IMR-90 (cell line): ENCODE data around the gene KCNQ1.

ENCODE experiments used
- CHD1 ChIP-seq: IDR thresholded peaks from 2 replicates; pipeline ENCODE4 v1.6.1; 2012; ENCODE audit warnings: low read depth, low read length, improper control_type of control experiment
- CTCF ChIP-seq: conservative IDR thresholded peaks from 2 replicates; pipeline ENCODE4 v1.5.1; 2012; ENCODE audit warnings: mild to moderate bottlenecking, low read depth, low read length, improper control_type of control experiment
- FOS ChIP-seq: fragments of 150-350 bp; IDR thresholded peaks from 2 replicates; pipeline ENCODE4 v1.6.1; 2016; ENCODE audit warnings: low read depth, low read length
- MAZ ChIP-seq: IDR thresholded peaks from 2 replicates; pipeline ENCODE4 v1.6.1; 2012; ENCODE audit warnings: low read depth, mild to moderate bottlenecking, low read length, improper control_type of control experiment, moderate library complexity, borderline replicate concordance
- MXI1 ChIP-seq: IDR thresholded peaks from 2 replicates; pipeline ENCODE4 v1.6.1; 2012; ENCODE audit warnings: low read depth, mild to moderate bottlenecking, low read length, moderate library complexity, borderline replicate concordance
- NFE2L2 ChIP-seq: fragments of 150-350 bp; IDR thresholded peaks from 2 replicates; pipeline ENCODE4 v1.6.1; 2016; ENCODE audit warnings: low read depth, mild to moderate bottlenecking, low read length
- POLR2A ChIP-seq: IDR thresholded peaks from 2 replicates; pipeline ENCODE4 v1.6.1; 2012; ENCODE audit warnings: mild to moderate bottlenecking, low read depth, low read length
- RCOR1 ChIP-seq: IDR thresholded peaks from 2 replicates; pipeline ENCODE4 v1.6.1; 2012; ENCODE audit warnings: mild to moderate bottlenecking, low read length, improper control_type of control experiment; ENCODE audit not compliant: insufficient replicate concordance
- SMC3 ChIP-seq: fragments of 150-350 bp; IDR thresholded peaks from 2 replicates; pipeline ENCODE4 v1.6.1; 2016; ENCODE audit warnings: low read depth, mild to moderate bottlenecking, antibody characterized with exemption, low read length, moderate library complexity
- TF ChIP-seq, protein P1 (sequence below): fragments of 150-350 bp; IDR thresholded peaks from 2 replicates; pipeline ENCODE4 v1.6.1; 2017; ENCODE audit warnings: mild to moderate bottlenecking, antibody characterized with exemption, low read length, low read depth

GRCh38 chr11:2421226-2421994 lies 23.4 kb upstream of the KCNQ1 start:
- TF ChIP-seq, protein P1, sequence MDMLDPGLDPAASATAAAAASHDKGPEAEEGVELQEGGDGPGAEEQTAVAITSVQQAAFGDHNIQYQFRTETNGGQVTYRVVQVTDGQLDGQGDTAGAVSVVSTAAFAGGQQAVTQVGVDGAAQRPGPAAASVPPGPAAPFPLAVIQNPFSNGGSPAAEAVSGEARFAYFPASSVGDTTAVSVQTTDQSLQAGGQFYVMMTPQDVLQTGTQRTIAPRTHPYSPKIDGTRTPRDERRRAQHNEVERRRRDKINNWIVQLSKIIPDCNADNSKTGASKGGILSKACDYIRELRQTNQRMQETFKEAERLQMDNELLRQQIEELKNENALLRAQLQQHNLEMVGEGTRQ = no peak
- TF ChIP-seq SMC3 (no peak), CTCF (no peak), MXI1 (no peak), NFE2L2 (no peak), POLR2A (no peak), FOS (no peak), RCOR1 (no peak), MAZ (no peak), CHD1 (no peak)
